GM12872 (cell line): Measurements from ENCODE around the gene PTPRE.

Experiments
- TF ChIP-seq, protein P1 (sequence below): IDR thresholded peaks from 3 replicates; pipeline ENCODE4 v1.5.1; 2011; ENCODE audit warnings: low read depth, mild to moderate bottlenecking, low read length, moderate library complexity; ENCODE audit not compliant: insufficient read depth

The PTPRE gene

DNA sequence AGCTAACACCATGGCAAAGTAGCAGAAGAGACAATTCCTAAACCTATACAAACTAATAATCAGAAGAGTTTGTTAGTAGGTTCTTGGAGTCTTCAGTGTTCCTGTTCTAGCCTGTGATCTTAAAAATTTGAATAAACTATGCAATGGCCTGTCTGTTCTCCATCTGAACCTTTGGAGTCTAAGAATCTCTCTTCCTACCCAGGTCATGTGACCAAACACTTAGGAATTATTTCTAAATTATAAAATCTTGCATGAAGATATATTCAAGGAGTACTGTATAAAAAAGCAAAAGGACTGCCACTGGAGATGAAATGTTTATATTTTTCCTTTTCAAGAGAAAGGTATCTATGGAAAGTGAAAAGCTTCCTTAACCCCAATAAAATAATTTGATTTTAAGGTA lies 216.9 kb downstream of the PTPRE start:
- TF ChIP-seq, protein P1, sequence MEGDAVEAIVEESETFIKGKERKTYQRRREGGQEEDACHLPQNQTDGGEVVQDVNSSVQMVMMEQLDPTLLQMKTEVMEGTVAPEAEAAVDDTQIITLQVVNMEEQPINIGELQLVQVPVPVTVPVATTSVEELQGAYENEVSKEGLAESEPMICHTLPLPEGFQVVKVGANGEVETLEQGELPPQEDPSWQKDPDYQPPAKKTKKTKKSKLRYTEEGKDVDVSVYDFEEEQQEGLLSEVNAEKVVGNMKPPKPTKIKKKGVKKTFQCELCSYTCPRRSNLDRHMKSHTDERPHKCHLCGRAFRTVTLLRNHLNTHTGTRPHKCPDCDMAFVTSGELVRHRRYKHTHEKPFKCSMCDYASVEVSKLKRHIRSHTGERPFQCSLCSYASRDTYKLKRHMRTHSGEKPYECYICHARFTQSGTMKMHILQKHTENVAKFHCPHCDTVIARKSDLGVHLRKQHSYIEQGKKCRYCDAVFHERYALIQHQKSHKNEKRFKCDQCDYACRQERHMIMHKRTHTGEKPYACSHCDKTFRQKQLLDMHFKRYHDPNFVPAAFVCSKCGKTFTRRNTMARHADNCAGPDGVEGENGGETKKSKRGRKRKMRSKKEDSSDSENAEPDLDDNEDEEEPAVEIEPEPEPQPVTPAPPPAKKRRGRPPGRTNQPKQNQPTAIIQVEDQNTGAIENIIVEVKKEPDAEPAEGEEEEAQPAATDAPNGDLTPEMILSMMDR, result no peak

GRCh38 chr10:128124813-128125403 lies 218.0 kb downstream of the PTPRE start:
- TF ChIP-seq, protein P1, result no peak

DNA sequence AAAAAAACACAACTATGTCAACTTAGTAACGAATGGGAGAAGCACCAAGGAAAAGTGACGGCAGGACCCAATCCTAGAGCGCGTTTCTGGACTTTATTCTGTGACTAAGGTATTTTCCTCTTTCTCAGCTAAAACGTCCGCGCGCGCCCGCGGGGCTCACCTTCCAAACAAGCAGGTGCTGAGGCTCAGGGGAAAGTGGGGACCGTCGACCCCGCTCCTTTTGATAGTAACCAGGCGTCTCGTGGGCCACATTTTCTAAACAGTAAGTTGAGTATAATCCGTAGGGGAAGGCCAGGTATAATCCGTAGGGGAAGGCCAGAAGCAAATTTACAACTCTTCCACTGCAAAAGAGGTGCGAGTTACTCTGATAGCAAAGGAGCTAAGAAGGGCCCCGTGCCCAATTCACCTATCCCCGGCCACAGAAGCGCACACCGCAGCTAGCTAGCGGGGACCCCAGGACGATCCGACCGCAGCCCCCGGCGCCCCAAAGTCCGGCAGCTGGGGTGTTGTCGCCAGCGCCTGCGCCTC lies 218.6 kb downstream of the PTPRE start:
- TF ChIP-seq, protein P1, result no peak

DNA sequence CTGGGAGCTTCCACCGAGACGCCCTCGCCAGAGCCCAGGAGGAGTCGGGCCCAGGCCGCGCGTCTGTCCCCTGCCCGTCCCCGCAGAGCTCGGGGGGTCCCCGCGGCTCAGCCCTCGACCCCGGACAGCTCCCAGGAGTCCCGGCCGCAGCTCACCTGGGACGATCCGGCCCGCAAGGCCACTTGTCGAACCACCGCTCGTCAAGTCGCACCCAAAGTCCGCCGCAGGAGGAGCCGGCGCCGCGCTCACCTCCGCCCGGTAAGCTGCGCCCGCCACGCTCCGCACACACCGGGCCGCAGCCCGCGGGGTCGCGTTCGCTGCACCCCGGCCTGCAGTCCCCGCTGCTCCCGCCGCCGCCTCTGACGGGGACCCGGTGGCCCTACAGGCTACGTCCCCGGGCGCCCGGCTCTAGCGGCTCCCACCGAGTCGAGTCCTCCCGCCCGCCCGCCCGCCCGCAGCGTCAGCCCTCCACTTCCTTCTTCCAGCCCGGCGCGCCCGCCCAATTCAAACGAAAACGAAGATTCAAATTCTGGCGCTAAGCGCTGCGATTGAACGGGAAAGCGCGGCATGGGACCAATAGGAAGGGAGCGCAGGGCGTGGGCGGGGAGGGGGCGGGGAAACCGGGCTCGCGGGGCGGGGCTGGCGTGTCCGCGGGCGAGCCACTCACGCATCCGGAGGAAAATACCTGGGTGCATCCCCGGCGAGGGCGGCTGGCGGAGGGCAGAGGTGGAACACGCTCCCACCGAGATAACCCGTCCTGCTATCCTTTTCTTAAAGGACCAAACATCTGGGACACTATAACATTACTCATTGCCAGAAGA lies 219.3 kb downstream of the PTPRE start, which contains the start of gene MKI67:
Gene MKI67, minus strand, starts transcription at position 480 of the 821 bp plus-strand sequence. CDS start 756 bp downstream, outside the sequence.
- TF ChIP-seq, protein P1, result no peak

GRCh38 chr10:128128582-128128981 lies 221.7 kb downstream of the PTPRE start:
- TF ChIP-seq, protein P1, result no peak

DNA sequence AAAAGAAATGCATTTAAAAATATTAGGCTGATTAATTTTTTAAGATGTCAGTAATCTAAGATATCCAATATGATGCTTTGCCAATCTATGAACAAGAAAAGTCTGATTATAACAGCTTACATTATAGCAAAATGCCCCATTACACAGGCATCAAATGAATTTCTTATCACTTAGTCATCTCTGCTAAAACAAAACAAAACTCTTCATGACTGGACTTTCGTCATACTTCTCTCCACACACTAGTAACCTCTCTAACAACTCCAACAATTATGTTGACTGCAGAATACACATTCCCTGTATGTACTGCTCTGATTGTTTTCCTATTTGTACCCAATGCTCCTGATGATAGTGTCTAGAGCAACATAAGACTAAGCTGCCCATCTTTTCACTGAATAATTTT lies 223.1 kb downstream of the PTPRE start:
- TF ChIP-seq, protein P1, result no peak
